Measurements from ENCODE around the gene MAT2B. TPM values are rescaled to one million over a fixed set of nuclear protein-coding genes. Genes with fewer than 3 reads are reported as not detected.

Gene MAT2B
- total and polyA plus RNA-seq, 2 of the 13 experiments (the other 11 are each of a cell fraction or from before 2014, with no cell fraction given) = 20.2 to 37.1 TPM

DNA sequence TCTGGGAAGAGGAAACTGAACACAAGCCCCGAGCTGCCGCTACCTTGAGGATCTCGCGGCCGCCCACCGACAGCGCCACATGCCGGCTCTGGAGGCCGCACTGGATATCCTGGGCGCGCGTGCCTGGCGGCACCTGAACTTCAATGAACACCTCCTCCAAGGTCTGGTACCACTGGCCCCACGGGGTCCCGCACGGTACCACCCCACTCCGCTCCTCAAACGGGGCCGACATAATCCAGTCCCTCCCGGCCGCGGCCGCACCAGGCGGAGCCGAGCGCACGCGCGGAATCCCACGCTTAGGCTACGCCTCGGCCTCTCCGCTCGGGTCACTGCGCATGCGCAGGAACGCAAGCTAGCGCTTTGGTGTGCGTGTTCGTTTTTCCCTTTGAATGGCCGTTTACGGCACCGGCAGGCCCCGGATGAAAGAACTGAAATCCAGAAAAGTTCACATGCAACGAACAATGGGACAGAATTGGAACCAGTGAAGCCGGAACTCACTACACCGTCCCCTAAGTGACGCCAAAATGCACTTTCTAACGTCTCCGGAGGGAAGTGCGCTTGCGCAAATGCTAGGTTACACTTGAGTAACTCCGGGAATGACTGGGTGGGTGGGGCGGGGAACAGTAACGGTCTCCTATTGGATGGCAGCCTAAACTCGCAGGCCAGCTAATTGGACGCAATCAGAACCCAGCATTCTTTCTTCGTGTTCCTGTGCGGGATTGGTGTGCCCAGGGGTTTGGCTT, 45.4 kb upstream of the MAT2B start, which contains the start of gene NUDCD2 (continued):
- TF ChIP-seq TOE1 (CRISPR knock-in tag; IDR thresholded peaks at IDR 0.05) (no peak), RCOR2 (CRISPR knock-in tag; IDR thresholded peaks at IDR 0.05) (no peak), PAXIP1 (CRISPR knock-in tag; conservative IDR thresholded peaks at IDR 0.05) (peak; percentile 56; the same call in 1 of the 2 replicates), FIP1L1 (IDR thresholded peaks at IDR 0.05; ENCODE audit: borderline replicate concordance, insufficient read depth, low read depth, low read length) (0 out of 2 replicates have a peak, but pooled peaks have one; percentile 91), KAT7 (CRISPR knock-in tag; IDR thresholded peaks at IDR 0.05; ENCODE audit: borderline replicate concordance) (peak; percentile 75; the same call in 1 of the 2 replicates), ZNF816 (CRISPR knock-in tag; IDR thresholded peaks at IDR 0.05; ENCODE audit: borderline replicate concordance) (peak; percentile 94), TP53 (CRISPR knock-in tag; conservative IDR thresholded peaks at IDR 0.05) (0 out of 2 replicates have a peak, but pooled peaks have one; percentile 33), HDAC1 (CRISPR knock-in tag; IDR thresholded peaks at IDR 0.05) (peak; percentile 84), HOXA5 (CRISPR knock-in tag; IDR thresholded peaks at IDR 0.05) (peak; percentile 80), GPBP1L1 (CRISPR knock-in tag; IDR thresholded peaks at IDR 0.05) (no peak), GLI4 (CRISPR knock-in tag; IDR thresholded peaks at IDR 0.05; ENCODE audit: borderline replicate concordance) (peak; percentile 78; the same call in 1 of the 2 replicates), ZBTB37 (CRISPR knock-in tag; IDR thresholded peaks at IDR 0.05) (0 out of 2 replicates have a peak, but pooled peaks have one; percentile 16), ZNF740 (CRISPR knock-in tag; IDR thresholded peaks at IDR 0.05) (0 out of 2 replicates have a peak, but pooled peaks have one; percentile 44)
- TF ChIP-seq, protein P1, sequence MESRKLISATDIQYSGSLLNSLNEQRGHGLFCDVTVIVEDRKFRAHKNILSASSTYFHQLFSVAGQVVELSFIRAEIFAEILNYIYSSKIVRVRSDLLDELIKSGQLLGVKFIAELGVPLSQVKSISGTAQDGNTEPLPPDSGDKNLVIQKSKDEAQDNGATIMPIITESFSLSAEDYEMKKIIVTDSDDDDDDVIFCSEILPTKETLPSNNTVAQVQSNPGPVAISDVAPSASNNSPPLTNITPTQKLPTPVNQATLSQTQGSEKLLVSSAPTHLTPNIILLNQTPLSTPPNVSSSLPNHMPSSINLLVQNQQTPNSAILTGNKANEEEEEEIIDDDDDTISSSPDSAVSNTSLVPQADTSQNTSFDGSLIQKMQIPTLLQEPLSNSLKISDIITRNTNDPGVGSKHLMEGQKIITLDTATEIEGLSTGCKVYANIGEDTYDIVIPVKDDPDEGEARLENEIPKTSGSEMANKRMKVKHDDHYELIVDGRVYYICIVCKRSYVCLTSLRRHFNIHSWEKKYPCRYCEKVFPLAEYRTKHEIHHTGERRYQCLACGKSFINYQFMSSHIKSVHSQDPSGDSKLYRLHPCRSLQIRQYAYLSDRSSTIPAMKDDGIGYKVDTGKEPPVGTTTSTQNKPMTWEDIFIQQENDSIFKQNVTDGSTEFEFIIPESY (CRISPR knock-in tag; IDR thresholded peaks at IDR 0.05) = no peak
